Subcutaneous adipose tissue (tissue), 4 donors: ENCODE results near the gene CCDC73. TPM values are rescaled to one million over a fixed set of nuclear protein-coding genes. Genes with fewer than 3 reads are reported as not detected.

Experiments used
- CTCF ChIP-seq: fragments of 450-650 bp; IDR thresholded peaks from one replicate; pipeline ENCODE4 v1.5.1; 2016; ENCODE audit warnings: low read depth, mild to moderate bottlenecking, control low read depth, antibody characterized with exemption, moderate library complexity
- total RNA-seq, 4 donors: library from RNA; depleted of rRNA; stranded (reverse); fragments of >200 nt; gene quantifications; one replicate each; pipeline ENCODE4 v1.1.0, GENCODE V29; 2016

CCDC73 gene
- total RNA-seq, 4 donors from 2014 or later: 0.17 TPM; not detected in 3

DNA sequence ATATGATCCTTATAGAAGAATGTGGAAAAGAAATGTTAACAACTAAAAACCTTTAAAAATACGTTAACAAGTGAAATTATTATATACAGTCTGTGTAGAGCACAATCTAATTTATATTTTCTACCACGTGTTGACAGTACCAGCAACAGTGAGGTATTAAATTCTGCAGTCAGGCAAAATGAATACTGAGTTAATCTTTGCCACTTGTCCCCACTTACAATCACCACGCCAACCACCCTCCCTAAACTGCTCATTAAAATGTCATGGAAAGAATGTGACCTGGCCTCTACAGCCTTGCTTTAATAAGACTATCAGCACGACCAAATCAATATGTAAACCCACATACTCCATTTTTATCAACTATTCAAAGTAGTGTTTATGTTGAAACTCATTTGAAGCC lies 239.4 kb downstream of the CCDC73 start:
- TF ChIP-seq CTCF: no peak

Other genes with a start within 250 kb of the CCDC73 start
- gene EIF3M, start 210.8 kb downstream of the CCDC73 start, total RNA-seq: 100 to 1,000 TPM; 277 to 447 (median 362) TPM
- gene PRRG4, start 35.3 kb upstream of the CCDC73 start, total RNA-seq: 1 to 10 TPM in 3 of 4 donors, under 1 TPM in 1; 0.75 to 2.2 (median 1.2) TPM
- gene QSER1, start 98.1 kb upstream of the CCDC73 start, total RNA-seq: 10 to 100 TPM; 26.0 to 44.0 (median 31.0) TPM
- gene DEPDC7, start 221.2 kb upstream of the CCDC73 start, total RNA-seq: 1 to 10 TPM in 2 of 4 donors, under 1 TPM in 1, not detected in 1; 0.66 to 2.2 (median 2.0) TPM
- gene TCP11L1, start 244.9 kb upstream of the CCDC73 start, total RNA-seq: 10 to 100 TPM; 25.2 to 31.1 (median 28.6) TPM